HG03025 (cell line): ENCODE measurements around the gene PRKCE.

Experiments used
- ATAC-seq: cut with Tn5 transposase; IDR thresholded peaks from one replicate; pipeline ENCODE4 v1.9.1; 2021; ENCODE audit warnings: mild to moderate bottlenecking, moderate library complexity; ENCODE audit not compliant: unreplicated experiment, low FRiP score

The PRKCE gene

DNA sequence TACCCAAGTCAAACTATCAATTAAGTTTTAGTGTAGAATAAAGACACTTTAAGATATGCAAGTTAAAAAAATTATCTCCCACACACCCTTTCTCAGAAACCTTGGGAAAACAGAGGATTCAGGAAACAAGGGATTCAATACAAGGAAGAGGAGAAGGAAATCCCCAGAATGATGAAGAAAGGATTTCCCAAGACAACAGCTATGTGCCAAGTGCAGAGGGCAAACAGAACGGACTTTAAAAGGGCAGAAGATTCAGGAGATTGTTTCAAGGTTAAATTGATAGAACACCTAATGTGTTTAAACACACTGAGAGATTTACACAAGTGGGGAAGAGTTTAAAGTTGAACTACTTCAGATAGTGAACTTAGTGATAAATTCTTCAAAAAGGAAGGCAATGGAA, 574.3 kb downstream of the PRKCE start:
- no peak for ATAC-seq

DNA sequence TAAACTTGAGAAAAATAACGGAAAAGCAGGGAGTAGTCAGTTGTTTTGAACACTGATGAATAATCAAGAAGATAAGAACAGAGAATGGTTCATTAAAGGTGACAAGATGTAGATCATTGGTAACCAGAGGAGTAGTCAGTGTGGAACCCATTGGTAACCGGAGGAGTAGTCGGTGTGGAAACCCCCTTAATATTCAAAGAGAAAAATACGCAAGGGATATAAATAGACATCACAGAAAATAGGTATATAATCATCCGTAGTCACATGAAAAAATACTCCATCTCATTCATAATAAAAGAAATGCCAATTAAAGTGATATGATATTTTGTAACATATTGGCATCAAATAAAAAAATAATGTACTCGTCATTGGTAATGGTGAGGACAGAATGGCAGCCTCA, 575.1 kb downstream of the PRKCE start:
- no peak for ATAC-seq

DNA sequence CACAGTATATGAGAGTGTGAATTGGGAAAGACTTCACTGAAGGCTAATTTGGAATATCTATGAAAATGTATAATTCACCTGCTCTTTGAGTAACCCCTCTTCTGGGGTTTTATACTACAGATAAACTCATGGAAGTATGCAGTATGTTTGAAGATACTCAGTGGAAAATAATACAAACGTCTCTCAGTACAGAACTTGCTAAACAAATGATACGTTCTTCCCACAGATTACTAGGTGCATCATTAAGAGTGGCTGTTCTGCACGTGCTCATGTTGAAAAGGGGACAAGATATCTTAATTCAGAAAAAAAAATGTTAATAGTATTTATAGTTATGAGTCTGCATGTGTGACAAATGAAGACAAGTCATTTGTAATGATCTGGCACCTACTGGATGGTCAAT, 575.5 kb downstream of the PRKCE start:
- no peak for ATAC-seq

DNA sequence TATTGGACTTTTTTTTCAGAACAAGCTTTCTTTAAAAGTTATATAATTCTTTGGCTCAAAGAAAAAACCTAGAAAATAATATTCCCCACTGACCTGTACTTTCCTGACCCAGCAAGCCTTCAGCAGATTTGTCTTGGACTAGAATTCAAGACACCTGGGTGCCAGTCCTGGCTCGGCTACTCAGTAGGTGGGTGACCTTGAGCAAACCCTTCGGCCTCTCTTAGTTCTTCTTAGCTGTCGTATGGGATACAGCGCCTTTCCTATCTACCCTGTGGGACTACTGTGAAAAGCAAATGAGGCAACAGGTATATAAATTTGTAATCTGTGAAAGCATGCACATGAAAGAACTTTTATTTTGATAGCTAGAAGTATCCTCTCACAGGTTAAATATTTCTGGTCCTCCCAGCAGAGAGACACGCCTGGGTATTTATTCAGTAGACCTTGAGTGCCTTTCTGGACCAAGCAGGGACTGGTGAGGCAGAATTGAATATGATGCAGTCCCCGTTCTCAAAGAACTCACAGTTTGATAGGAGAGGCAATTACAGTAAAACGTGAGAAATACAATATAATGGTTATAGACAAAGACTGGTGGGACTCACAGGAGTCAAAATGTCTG, 576.3 kb downstream of the PRKCE start:
- no peak for ATAC-seq

DNA sequence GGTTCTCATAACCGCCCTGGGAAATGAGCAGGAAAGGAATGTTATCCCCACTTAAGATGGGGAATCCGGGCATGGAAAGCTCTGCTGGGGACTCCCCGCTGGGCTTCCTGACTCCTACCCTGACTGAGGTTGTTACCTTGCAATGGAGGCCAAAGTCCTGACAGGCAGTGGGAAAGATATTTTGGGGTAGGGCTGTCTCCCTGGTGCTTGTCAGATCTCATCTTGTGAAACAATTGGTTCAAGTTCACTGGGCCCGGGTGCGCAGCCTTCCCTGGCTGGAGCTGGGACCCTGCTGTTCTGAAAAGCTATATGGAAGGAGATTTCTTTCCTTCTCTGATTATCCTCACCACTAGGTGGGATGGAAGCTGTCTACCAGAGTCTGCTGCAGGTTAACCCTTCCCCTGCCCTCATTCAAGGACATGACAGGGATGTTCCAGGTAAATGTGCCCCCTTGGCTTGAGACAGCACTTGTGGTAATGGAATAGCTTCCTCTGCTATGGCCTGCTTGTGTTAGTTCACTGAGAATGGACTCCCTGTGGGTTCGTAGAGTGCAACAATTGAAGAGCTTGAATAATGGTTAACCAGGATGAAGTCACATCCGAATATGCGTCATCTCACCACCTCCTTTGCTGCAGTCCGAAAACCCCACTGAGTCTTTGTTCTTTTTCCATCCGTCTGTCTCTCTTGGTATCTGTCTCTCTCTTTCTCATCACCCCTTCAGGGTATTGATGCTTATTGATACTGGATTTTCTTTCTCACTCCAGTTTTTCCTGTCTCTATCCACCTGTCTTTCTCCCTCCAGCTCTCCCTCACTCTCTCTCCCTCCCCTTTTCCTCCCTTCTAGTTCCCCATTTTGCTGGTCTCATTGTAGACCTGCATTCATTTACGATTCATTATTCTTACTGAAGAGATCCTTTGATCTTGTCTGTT, 577.9 kb downstream of the PRKCE start:
- no peak for ATAC-seq

DNA sequence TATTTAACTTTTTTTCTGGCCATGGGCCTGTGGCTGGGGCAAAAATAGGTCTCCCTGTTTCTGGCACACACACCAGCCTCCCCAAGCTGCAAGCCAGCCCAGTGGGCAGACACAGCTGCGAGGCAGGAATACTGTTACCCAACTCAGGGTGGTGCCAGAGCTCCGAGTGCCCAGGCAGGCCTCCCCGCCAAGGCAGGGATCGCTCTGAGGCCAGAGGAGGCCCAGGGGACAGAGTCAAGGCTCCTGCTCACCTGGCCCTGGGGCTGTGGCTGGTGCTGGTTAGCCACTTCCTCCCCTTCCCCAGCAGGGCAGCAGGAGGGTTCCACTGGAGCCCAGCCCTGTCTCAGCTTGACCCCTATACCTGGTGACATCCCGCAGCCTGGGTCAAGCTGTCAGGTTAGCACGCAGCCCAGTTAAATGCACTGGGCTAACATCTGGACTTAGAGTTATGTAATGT, 578.7 kb downstream of the PRKCE start:
- ATAC-seq = no peak

DNA sequence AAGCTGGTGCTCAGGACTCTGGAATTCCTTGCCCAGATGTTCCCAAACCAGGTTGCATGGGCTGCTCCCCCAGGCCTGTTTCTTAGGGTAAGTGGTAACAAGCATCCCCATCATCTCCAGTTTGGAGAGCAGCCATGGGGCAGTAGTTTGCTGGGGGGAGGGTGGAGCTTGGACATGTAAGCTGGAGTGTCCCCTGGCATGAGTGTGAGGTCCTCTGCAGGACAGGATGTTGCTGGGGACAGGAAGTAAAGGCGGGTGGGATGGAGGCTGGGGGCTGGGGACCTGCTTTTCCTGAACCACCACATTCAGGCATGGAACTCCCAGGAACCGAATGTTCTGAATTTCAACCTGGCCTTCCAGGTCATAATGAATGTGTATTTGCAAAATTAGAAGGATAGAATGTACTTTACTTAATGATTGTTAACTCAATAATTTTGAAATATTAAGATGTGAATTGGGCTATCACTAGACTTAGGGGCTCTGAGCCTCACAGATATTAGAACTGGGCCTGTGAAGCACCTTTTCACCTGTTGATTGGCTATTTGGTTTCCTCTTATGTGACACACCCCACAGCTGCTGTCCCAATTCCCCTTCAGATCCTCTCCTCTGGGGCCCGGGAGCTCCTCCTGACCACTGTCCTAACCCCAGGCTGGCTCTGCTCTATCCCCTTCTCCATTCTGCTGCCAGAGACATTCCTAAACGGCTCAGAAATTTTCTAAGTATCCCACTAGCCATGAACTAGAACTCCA, 579.4 kb downstream of the PRKCE start:
- no peak for ATAC-seq

DNA sequence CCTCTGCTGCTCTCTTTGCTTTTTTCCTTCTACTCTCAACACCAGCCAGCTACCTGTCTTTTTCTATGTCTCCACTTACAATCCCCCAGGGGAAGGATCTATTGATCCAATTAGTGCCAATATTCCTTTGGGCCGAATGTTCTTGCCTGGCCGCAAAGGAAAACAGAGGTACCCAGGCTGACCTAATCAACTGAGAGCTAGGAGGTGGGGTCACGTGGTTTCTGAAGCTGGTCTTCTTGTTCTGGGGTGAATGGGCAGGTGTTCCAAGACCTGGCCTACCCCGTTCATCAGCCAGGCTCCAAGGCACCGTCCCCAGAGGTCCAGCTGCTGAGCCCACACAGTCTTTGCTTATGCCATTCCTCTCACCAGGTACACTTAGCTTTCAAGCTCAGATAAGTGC, 580.2 kb downstream of the PRKCE start:
- ATAC-seq = no peak

DNA sequence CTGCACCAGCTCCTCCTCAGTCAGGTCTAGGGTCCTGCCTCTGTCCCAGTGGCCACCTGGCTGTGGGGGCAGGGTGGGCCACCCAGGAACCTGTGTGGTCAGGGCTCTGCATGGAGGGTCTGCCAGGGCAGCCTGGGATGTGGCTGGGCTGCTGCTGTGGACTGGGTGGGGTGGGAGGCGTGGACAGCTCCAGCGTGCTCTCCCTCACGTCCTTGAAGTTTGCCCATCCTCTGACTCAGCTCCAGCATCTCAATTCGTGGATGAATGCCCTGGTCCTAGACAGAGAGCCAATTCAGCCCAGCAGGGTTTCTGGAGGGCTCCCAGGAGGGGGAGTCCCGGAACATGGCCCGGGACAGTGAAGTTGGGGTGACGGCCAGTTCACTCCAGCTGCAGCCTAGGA, 581.4 kb downstream of the PRKCE start:
- ATAC-seq = no peak

DNA sequence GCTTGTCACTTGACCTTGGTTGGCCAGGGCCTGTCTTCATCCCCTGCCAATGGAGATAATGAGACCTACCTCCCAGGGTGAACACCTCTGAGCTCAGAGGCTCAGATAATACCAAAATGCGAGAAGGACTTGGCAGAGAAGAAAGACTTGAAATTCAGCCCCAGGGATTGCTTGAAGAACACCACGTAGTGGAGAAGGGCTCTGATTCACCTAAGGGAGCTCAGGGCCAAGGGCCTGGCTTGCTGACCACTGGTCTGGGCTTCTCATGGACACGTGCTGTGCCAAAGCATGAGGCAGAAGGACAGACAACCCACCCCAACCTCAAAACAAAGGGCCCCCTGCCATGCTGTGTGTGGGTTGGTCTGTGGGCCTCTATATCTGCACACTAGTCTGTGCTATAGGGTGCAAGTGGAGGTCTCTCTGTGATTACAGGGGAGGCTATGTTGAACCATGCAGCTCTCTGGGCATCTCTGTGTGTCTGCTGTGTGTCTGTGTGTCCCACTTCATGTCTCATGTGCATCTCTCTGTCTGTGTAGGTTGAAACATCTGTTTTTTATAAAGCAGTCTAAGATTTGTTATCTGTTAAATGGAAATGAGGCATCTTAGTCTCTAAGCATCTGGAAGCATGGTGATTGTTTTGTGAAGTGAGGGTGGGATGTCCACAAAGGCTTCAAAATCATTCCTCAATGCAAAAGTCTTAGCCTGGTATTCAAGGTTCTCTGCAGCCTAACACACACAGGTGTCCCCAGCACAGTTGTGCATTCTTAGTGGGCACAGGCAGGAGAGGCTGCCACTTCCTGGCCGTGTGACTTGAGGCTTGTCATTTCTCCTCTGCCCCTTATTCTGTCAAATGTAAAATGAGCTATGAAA, 584.8 kb downstream of the PRKCE start:
- no peak for ATAC-seq

DNA sequence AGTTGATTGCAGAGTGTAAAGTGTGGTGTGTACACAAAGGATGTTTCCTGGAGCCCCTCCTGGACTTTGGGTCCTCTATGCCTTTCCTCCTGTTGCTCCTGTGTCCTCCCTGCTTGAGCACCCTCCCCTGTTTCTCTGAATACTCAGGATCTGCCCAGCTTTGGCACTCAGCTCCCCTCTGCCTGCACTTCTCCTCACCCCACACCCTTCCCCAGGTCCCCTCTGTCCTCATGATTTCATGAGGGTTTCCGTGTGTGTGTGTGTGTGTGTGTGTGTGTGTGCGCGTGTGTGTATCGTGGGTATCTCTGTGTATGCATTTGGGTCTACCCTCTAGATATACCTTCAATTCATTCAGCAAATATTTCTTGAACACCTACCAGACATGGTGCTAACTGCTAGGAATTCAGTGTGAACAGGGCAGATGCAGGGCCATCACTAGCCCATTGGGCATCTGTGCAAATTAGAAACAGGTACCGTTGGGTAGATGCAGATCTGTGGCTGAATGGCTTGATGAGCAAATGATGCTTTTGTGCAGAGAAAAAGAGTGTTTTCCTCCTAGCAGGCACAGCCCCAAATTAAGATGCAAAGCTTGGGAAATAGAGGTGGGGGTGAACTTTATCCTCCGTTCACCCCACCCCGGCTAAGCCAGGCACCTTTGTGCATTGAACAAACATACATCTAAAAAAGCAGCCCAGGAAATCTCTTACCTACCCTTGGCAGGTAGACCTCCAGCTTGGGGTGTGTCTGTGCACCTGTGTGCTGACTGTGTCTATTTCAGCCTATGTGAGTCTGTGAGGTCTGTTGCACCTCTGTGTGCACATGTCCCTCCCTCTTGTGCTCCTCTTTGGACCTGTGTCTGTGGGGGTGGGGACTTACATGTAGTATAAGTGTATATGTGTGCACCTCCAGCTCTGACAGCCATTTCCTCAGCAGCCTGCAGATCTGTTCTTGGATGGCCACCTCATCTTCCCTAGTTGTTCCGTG, 585.7 kb downstream of the PRKCE start:
- no peak for ATAC-seq
